ENCODE measurements around the gene POLR2C. TPM values are rescaled to one million over a fixed set of nuclear protein-coding genes. Genes with fewer than 3 reads are reported as not detected.
A peak's percentile ranks its signal among the peaks of the same experiment; 100 is the strongest.

POLR2C gene
- total RNA-seq, 1 donor from 2014 or later: 48.1 TPM

DNA sequence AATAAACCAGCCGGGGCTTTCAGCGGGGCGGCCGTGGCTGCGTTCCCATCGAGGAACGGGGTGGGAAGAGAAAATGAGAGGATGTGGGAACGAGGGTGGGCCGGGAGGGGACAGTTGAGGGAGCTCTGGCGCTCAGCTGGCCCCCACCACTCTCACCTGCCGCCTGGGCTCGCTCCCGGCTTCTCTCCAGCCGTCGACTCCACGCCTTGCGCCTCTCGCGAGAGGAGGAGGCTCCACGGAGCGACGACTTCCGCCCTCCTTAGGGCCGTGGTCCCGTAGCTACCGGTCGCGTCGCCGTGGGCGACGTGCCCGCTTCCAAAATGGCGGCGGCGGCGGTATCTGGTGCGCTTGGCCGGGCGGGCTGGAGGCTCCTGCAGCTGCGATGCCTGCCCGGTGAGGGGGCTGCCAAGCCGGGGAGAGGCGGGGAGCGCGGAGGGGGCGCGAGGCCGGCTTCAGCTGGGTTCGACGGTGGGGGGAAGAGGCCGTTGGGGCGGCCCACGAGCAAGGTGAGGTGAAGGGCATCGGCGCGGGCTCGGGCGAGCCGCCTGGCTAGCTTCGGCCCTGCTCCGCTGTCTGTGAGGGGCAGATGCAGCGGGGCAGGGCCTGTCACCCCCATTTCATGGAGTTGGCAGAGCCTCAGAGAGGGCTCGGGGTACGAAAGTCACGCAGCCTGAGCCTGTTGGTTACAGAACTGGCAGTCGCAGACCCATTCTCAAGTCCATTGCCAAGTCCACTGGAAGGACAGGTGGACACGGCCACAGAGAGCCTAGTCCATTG, 15.1 kb upstream of the POLR2C start, which contains the start of the genes CIAPIN1 and COQ9:
Gene CIAPIN1 (minus strand): TSS at position 200 of the 777 bp plus-strand sequence. CDS start 6,457 bp downstream, outside the sequence.
Gene COQ9 (plus strand): TSS at position 294 of the 777 bp plus-strand sequence. CDS start 27 bp downstream, at position 321.
- DNase-seq: peak; percentile 96
- H3K36me3 Mint-ChIP-seq (ENCODE audit: unreplicated experiment): no peaks in the 10 kb centered on the region
- TF ChIP-seq, protein P1, sequence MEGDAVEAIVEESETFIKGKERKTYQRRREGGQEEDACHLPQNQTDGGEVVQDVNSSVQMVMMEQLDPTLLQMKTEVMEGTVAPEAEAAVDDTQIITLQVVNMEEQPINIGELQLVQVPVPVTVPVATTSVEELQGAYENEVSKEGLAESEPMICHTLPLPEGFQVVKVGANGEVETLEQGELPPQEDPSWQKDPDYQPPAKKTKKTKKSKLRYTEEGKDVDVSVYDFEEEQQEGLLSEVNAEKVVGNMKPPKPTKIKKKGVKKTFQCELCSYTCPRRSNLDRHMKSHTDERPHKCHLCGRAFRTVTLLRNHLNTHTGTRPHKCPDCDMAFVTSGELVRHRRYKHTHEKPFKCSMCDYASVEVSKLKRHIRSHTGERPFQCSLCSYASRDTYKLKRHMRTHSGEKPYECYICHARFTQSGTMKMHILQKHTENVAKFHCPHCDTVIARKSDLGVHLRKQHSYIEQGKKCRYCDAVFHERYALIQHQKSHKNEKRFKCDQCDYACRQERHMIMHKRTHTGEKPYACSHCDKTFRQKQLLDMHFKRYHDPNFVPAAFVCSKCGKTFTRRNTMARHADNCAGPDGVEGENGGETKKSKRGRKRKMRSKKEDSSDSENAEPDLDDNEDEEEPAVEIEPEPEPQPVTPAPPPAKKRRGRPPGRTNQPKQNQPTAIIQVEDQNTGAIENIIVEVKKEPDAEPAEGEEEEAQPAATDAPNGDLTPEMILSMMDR (IDR thresholded peaks at IDR 0.05; ENCODE audit: partially characterized antibody, unreplicated experiment): no peak
- H3K4me1 Mint-ChIP-seq (ENCODE audit: low read depth, unreplicated experiment): peaks cover 9% of the 10 kb centered on the region
- H3K27ac Mint-ChIP-seq (ENCODE audit: unreplicated experiment): peak within 1 kb of the TSS; percentile 97
- H3K4me3 Mint-ChIP-seq (ENCODE audit: unreplicated experiment): peak within 1 kb of the TSS; percentile 96
- H3K27me3 Mint-ChIP-seq (ENCODE audit: unreplicated experiment): peaks cover 4% of the 10 kb centered on the region
- peaks cover 10% of the 10 kb centered on the region for H3K9me3 Mint-ChIP-seq (ENCODE audit: unreplicated experiment)

GRCh38 chr16:57452021-57452420, 10.5 kb upstream of the POLR2C start:
- no peaks in the 10 kb centered on the region for H3K36me3 Mint-ChIP-seq (ENCODE audit: unreplicated experiment)
- peaks cover 5% of the 10 kb centered on the region for H3K9me3 Mint-ChIP-seq (ENCODE audit: unreplicated experiment)
- TF ChIP-seq, protein P1 (IDR thresholded peaks at IDR 0.05; ENCODE audit: partially characterized antibody, unreplicated experiment): no peak
- H3K4me3 Mint-ChIP-seq (ENCODE audit: unreplicated experiment): no peak overlapping the region
- DNase-seq: no peak
- peaks cover 4% of the 10 kb centered on the region for H3K4me1 Mint-ChIP-seq (ENCODE audit: low read depth, unreplicated experiment)
- peaks cover 3% of the 10 kb centered on the region for H3K27me3 Mint-ChIP-seq (ENCODE audit: unreplicated experiment)
- H3K27ac Mint-ChIP-seq (ENCODE audit: unreplicated experiment): no peak overlapping the region

- Mint-ChIP-seq H3K9me3 (ENCODE audit: unreplicated experiment) (no peaks in the 10 kb centered on the region), H3K4me3 (ENCODE audit: unreplicated experiment) (peak overlapping the region; percentile 98), H3K36me3 (ENCODE audit: unreplicated experiment) (peaks cover 7% of the 10 kb centered on the region), H3K4me1 (ENCODE audit: low read depth, unreplicated experiment) (peaks cover 4% of the 10 kb centered on the region), H3K27ac (ENCODE audit: unreplicated experiment) (peak overlapping the region; percentile 82), H3K27me3 (ENCODE audit: unreplicated experiment) (peaks cover 6% of the 10 kb centered on the region)
- DNase-seq: no peak
- TF ChIP-seq, protein P1 (IDR thresholded peaks at IDR 0.05; ENCODE audit: partially characterized antibody, unreplicated experiment): no peak
Observed at GRCh38 chr16:57462978-57463362, 491 bp downstream of the POLR2C start.

GRCh38 chr16:57464523-57464922, 2.0 kb downstream of the POLR2C start:
- Mint-ChIP-seq H3K4me3 (ENCODE audit: unreplicated experiment) (no peak overlapping the region), H3K9me3 (ENCODE audit: unreplicated experiment) (no peaks in the 10 kb centered on the region), H3K36me3 (ENCODE audit: unreplicated experiment) (peaks cover 7% of the 10 kb centered on the region)

More at GRCh38 chr16:57464523-57464922, 2.0 kb downstream of the POLR2C start:
- TF ChIP-seq, protein P1 (IDR thresholded peaks at IDR 0.05; ENCODE audit: partially characterized antibody, unreplicated experiment): no peak
- Mint-ChIP-seq H3K27me3 (ENCODE audit: unreplicated experiment) (peaks cover 6% of the 10 kb centered on the region), H3K4me1 (ENCODE audit: low read depth, unreplicated experiment) (peaks cover 4% of the 10 kb centered on the region), H3K27ac (ENCODE audit: unreplicated experiment) (no peak overlapping the region)
- DNase-seq: no peak
